Measurements from ENCODE around the gene RPRD2. TPM values are rescaled to one million over a fixed set of nuclear protein-coding genes. Genes with fewer than 3 reads are reported as not detected.

RPRD2 gene
- total RNA-seq, 2 donors from 2014 or later: 31.9 to 32.7 TPM

DNA sequence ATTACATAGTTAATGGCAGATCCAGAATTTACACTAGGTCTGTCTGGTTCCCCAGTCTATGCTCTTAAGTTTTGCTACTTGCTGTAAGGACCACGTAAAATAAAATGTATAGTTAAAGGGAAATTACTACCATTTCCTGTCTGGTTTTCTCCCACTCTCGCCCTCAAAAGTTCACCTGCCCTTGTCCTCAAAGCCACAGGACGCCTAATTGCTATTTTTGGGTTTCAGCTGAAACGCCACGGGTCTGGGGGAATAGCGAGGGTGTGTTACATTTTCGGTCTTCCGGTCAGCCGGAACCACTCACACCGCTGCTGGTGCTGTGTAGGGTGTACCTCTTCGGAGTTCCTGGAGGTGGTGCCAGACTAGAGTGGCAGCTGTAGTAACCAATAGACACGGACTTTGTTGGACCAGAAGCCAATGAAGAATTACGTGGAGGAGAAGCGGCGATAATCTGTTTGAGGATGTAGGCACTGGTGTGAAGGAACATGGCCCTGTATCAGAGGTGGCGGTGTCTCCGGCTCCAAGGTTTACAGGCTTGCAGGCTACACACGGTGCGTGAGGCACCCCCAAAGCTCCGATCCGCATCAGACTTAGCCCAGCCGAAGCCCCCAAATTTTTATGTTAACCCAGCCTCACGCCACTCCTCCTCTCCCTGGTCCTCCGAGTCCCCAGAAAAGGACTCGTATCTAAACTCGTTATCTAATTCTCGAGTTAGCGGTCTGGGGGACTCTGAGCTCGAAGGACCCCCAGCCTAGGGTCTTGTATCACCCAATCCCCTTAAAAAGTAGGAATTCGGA, 123.2 kb downstream of the RPRD2 start, which contains the start of gene TARS2:
TARS2 (plus strand) TSS at position 454 of the 797 bp plus-strand sequence; CDS start at position 486, 32 bp downstream.
- H3K4me3 Mint-ChIP-seq: peak within 1 kb of the TSS; percentile 89 to 98
- ATAC-seq (replicated peaks in 1 of 2): peak; percentile 100
- H3K4me1 Mint-ChIP-seq (ENCODE audit: low read depth): peaks cover 17% of the 10 kb centered on the region
- H3K9me3 Mint-ChIP-seq: no peaks in the 10 kb centered on the region
- H3K27me3 Mint-ChIP-seq (ENCODE audit: low read depth): no peaks in the 10 kb centered on the region
- H3K36me3 Mint-ChIP-seq (ENCODE audit: insufficient read depth in 2 of 2): peaks cover 5 to 9% of the 10 kb centered on the region in 2 donors
- DNase-seq: peak; percentile 95 to 97
- peak within 1 kb of the TSS; percentile 97 for H3K27ac Mint-ChIP-seq

DNA sequence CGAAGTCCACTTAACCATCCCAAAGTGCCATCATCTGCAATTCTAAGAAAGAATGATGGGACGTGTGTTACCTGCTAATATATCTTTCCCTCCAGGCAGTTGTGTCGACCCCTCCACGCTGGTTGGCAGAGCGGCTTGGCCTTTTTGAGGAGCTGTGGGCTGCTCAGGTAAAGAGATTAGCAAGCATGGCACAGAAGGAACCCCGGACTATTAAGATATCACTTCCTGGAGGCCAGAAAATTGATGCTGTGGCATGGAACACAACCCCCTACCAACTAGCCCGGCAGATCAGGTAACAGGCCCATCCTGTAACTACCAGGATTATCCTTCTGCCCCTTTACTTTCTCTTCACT, 123.8 kb downstream of the RPRD2 start:
- peaks cover 17% of the 10 kb centered on the region for H3K4me1 Mint-ChIP-seq (ENCODE audit: low read depth)
- peak overlapping the region; percentile 89 to 98 for H3K4me3 Mint-ChIP-seq
- no peaks in the 10 kb centered on the region for H3K9me3 Mint-ChIP-seq
- peak overlapping the region; percentile 97 for H3K27ac Mint-ChIP-seq
- ATAC-seq (replicated peaks in 1 of 2) (no peak), DNase-seq (peak in 1 of 2 donors; percentile 9)
- H3K27me3 Mint-ChIP-seq (ENCODE audit: low read depth): no peaks in the 10 kb centered on the region
- H3K36me3 Mint-ChIP-seq (ENCODE audit: insufficient read depth in 2 of 2): peaks cover 5 to 10% of the 10 kb centered on the region in 2 donors

GRCh38 chr1:150493175-150493574, 129.2 kb downstream of the RPRD2 start:
- no peak for ATAC-seq (replicated peaks in 1 of 2)
- Mint-ChIP-seq H3K4me3 (no peak overlapping the region), H3K27me3 (ENCODE audit: low read depth) (no peaks in the 10 kb centered on the region), H3K4me1 (ENCODE audit: low read depth) (peaks cover 9% of the 10 kb centered on the region), H3K9me3 (no peaks in the 10 kb centered on the region), H3K36me3 (ENCODE audit: insufficient read depth in 2 of 2) (peaks cover 7 to 28% of the 10 kb centered on the region in 2 donors), H3K27ac (no peak overlapping the region)
- no peak for DNase-seq

GRCh38 chr1:150498342-150498741, 134.4 kb downstream of the RPRD2 start:
- Mint-ChIP-seq H3K27ac (no peak overlapping the region), H3K36me3 (ENCODE audit: insufficient read depth in 2 of 2) (peaks cover 5 to 28% of the 10 kb centered on the region in 2 donors), H3K4me3 (no peak overlapping the region)

GRCh38 chr1:150505431-150505830, 141.5 kb downstream of the RPRD2 start:
- no peak for ATAC-seq (replicated peaks in 1 of 2)
- Mint-ChIP-seq H3K9me3 (no peaks in the 10 kb centered on the region), H3K27ac (no peak overlapping the region), H3K4me3 (no peak overlapping the region), H3K36me3 (ENCODE audit: insufficient read depth in 2 of 2) (peaks cover 7 to 20% of the 10 kb centered on the region in 2 donors), H3K27me3 (ENCODE audit: low read depth) (no peaks in the 10 kb centered on the region), H3K4me1 (ENCODE audit: low read depth) (no peaks in the 10 kb centered on the region)
- no peak for DNase-seq

More at GRCh38 chr1:150498342-150498741, 134.4 kb downstream of the RPRD2 start:
- ATAC-seq (replicated peaks in 1 of 2) (no peak), DNase-seq (no peak)
- H3K4me1 Mint-ChIP-seq (ENCODE audit: low read depth): no peaks in the 10 kb centered on the region
- no peaks in the 10 kb centered on the region for H3K9me3 Mint-ChIP-seq
- no peaks in the 10 kb centered on the region for H3K27me3 Mint-ChIP-seq (ENCODE audit: low read depth)

DNA sequence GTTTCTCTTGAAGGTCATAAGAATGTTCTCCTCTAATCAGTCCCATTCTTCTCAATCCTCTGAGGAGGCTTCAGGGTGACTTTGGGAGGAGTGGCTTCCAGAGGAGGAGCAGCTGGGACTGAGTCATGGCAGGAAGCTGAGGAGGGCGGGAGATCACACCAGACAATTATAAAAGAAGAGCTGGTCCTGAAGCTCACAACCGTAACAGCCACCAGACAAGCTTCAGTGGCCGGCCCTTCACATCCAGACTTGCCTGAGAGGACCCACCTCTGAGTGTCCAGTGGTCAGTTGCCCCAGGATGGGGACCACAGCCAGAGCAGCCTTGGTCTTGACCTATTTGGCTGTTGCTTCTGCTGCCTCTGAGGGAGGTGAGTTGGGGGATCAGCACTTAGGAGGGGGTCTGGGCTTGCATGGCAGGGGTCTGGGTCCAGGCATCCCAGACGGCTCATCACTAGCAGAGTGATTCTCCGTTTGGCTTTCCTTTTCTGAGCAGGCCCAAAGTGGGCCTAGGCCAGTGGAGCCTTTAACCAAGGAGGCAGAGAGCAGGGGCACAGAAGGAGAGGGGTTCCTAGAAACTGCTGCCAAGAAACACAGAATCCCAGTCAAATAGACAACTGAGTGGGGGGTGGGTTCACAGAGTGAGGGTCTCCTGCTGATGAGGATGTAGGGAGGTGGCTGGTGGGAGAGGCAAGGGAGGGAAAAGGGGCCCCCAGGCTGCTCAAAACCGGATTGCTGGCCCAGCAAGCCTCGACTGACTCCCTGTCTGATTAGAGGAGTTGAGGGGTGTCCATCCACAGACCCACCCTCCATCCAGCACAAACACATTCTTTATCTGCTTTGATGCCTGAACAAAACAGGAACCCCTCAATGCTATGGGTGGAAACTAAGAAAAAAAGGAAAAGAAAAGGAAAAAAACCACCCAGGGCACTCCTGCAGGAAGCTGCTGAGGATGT, 144.2 kb downstream of the RPRD2 start, which contains the start of gene ECM1:
ECM1 (plus strand) TSS at position 198 of the 953 bp plus-strand sequence; CDS start at position 299, 101 bp downstream.
- H3K4me1 Mint-ChIP-seq (ENCODE audit: low read depth): no peaks in the 10 kb centered on the region
- H3K27me3 Mint-ChIP-seq (ENCODE audit: low read depth): no peaks in the 10 kb centered on the region
- ATAC-seq (replicated peaks in 1 of 2): no peak
- no peak for DNase-seq
- H3K4me3 Mint-ChIP-seq: no peak within 1 kb of the TSS
- H3K36me3 Mint-ChIP-seq (ENCODE audit: insufficient read depth in 2 of 2): peaks cover 4 to 14% of the 10 kb centered on the region in 2 donors
- H3K9me3 Mint-ChIP-seq: no peaks in the 10 kb centered on the region
- H3K27ac Mint-ChIP-seq: no peak within 1 kb of the TSS

GRCh38 chr1:150508982-150509381, 145.0 kb downstream of the RPRD2 start:
- DNase-seq: no peak
- no peaks in the 10 kb centered on the region for H3K9me3 Mint-ChIP-seq
- H3K4me3 Mint-ChIP-seq: no peak overlapping the region
- H3K27ac Mint-ChIP-seq: no peak overlapping the region
- no peaks in the 10 kb centered on the region for H3K4me1 Mint-ChIP-seq (ENCODE audit: low read depth)
- ATAC-seq (replicated peaks in 1 of 2): no peak
- peaks cover 2 to 10% of the 10 kb centered on the region in 2 donors for H3K36me3 Mint-ChIP-seq (ENCODE audit: insufficient read depth in 2 of 2)
- H3K27me3 Mint-ChIP-seq (ENCODE audit: low read depth): no peaks in the 10 kb centered on the region

DNA sequence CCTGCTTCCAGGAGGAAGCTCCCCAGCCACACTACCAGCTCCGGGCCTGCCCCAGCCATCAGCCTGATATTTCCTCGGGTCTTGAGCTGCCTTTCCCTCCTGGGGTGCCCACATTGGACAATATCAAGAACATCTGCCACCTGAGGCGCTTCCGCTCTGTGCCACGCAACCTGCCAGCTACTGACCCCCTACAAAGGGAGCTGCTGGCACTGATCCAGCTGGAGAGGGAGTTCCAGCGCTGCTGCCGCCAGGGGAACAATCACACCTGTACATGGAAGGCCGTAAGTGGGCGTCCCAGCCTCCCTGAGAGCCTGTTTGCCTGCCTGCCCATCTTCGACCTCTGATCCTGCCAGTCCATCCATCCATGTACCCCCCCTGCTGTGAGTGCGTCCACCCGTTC, 147.6 kb downstream of the RPRD2 start:
- Mint-ChIP-seq H3K4me1 (ENCODE audit: low read depth) (peaks cover 16% of the 10 kb centered on the region), H3K36me3 (ENCODE audit: insufficient read depth in 2 of 2) (peaks cover 0 to 5% of the 10 kb centered on the region in 2 donors), H3K4me3 (no peak overlapping the region), H3K9me3 (no peaks in the 10 kb centered on the region), H3K27ac (no peak overlapping the region), H3K27me3 (ENCODE audit: low read depth) (no peaks in the 10 kb centered on the region)
- ATAC-seq (replicated peaks in 1 of 2) (no peak), DNase-seq (no peak)

DNA sequence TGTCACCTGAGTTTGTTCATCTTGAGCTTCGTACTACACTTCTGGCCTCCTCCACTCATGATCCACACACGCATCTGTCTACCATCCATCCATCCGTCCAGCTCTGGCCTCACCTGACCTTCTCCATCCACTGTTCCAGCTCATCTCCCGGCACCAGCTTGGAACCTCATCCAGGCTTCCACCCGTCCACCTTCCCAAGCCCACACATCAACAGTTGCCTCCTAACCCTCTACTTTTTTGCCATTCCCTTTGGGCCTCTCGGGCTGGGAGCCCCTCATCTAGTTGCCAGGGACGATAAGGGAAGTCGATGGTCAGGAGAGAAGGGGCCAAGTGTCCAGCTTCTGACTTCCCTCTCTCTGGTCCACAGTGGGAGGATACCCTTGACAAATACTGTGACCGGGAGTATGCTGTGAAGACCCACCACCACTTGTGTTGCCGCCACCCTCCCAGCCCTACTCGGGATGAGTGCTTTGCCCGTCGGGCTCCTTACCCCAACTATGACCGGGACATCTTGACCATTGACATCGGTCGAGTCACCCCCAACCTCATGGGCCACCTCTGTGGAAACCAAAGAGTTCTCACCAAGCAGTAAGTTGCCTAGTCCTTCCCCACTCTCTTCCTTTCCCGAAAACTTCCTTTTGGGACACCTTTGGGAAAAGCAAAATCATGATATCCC, 148.2 kb downstream of the RPRD2 start:
- Mint-ChIP-seq H3K4me3 (no peak overlapping the region), H3K27me3 (ENCODE audit: low read depth) (no peaks in the 10 kb centered on the region), H3K36me3 (ENCODE audit: insufficient read depth in 2 of 2) (peaks cover 0 to under 1% of the 10 kb centered on the region in 2 donors), H3K27ac (no peak overlapping the region), H3K4me1 (ENCODE audit: low read depth) (peaks cover 20% of the 10 kb centered on the region), H3K9me3 (no peaks in the 10 kb centered on the region)
- no peak for ATAC-seq (replicated peaks in 1 of 2)
- no peak for DNase-seq

- no peak overlapping the region for H3K4me3 Mint-ChIP-seq
- peaks cover 20% of the 10 kb centered on the region for H3K4me1 Mint-ChIP-seq (ENCODE audit: low read depth)
- H3K27ac Mint-ChIP-seq: no peak overlapping the region
- ATAC-seq (replicated peaks in 1 of 2) (no peak), DNase-seq (no peak)
- no peaks in the 10 kb centered on the region for H3K27me3 Mint-ChIP-seq (ENCODE audit: low read depth)
- no peaks in the 10 kb centered on the region for H3K36me3 Mint-ChIP-seq (ENCODE audit: insufficient read depth in 2 of 2)
- H3K9me3 Mint-ChIP-seq: no peaks in the 10 kb centered on the region
Observed at GRCh38 chr1:150512846-150513245, 148.9 kb downstream of the RPRD2 start.

DNA sequence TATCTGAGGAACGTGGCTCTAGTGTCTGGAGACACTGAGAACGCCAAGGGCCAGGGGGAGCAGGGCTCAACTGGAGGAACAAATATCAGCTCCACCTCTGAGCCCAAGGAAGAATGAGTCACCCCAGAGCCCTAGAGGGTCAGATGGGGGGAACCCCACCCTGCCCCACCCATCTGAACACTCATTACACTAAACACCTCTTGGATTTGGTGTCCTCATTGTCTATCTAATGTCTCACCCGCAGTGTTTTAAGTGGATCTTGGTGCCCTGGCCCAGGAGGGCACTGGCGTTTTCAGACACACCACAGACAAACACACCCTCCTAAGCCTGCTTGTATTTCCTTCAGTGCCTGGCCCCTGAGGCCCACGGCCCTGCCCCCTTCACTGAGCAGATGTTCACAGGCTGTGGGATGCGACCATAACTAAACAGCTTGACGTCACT, 149.4 kb downstream of the RPRD2 start:
- H3K9me3 Mint-ChIP-seq: no peaks in the 10 kb centered on the region
- no peak for ATAC-seq (replicated peaks in 1 of 2)
- H3K27me3 Mint-ChIP-seq (ENCODE audit: low read depth): no peaks in the 10 kb centered on the region
- peak overlapping the region in 1 of 2 donors; percentile 31 for H3K4me3 Mint-ChIP-seq
- no peak for DNase-seq
- peaks cover 20% of the 10 kb centered on the region for H3K4me1 Mint-ChIP-seq (ENCODE audit: low read depth)
- no peaks in the 10 kb centered on the region for H3K36me3 Mint-ChIP-seq (ENCODE audit: insufficient read depth in 2 of 2)
- H3K27ac Mint-ChIP-seq: no peak overlapping the region

- Mint-ChIP-seq H3K27me3 (ENCODE audit: low read depth) (no peaks in the 10 kb centered on the region), H3K27ac (no peak overlapping the region), H3K9me3 (no peaks in the 10 kb centered on the region), H3K4me1 (ENCODE audit: low read depth) (peaks cover 20% of the 10 kb centered on the region), H3K36me3 (ENCODE audit: insufficient read depth in 2 of 2) (no peaks in the 10 kb centered on the region), H3K4me3 (peak overlapping the region; percentile 88 to 94)
- DNase-seq: no peak
- ATAC-seq (replicated peaks in 1 of 2): no peak
Observed at GRCh38 chr1:150514260-150514659, 150.3 kb downstream of the RPRD2 start.
